SK-N-SH treated with all-trans-retinoic acid at 6 μM for 48 hours (cell line): Measurements from ENCODE around the gene ELFN1.

Experiments
- ATAC-seq: fragments of 200-7000 bp; cut with Tn5 transposase; 3 replicates; pipeline ENCODE4 v1.9.1; 2020; ENCODE audit warnings: mild to moderate bottlenecking, moderate library complexity
- ARNTL ChIP-seq: fragments of 450-650 bp; formaldehyde crosslinking; IDR thresholded peaks from 2 replicates; pipeline ENCODE4 v1.5.0; 2020; ENCODE audit warnings: low read depth, mild to moderate bottlenecking, moderate library complexity, borderline replicate concordance
- BACH2 ChIP-seq: fragments of 250-450 bp; sonication (Bioruptor Pico); IDR thresholded peaks from 2 replicates; pipeline ENCODE4 v1.9.0; 2021; ENCODE audit warnings: mild to moderate bottlenecking, borderline replicate concordance
- CSDC2 ChIP-seq: fragments of 250-450 bp; sonication (Bioruptor Pico); IDR thresholded peaks from 2 replicates; pipeline ENCODE4 v1.5.0; 2020; ENCODE audit warnings: mild to moderate bottlenecking, moderate library complexity
- GLIS3 ChIP-seq: fragments of 250-450 bp; sonication (Bioruptor Pico); IDR thresholded peaks from 2 replicates; pipeline ENCODE4 v1.5.0; 2020; ENCODE audit warnings: mild to moderate bottlenecking, moderate library complexity
- OSR1 ChIP-seq: fragments of 250-450 bp; sonication (Bioruptor Pico); IDR thresholded peaks from 2 replicates; pipeline ENCODE4 v1.8.0; 2022; ENCODE audit warnings: moderate library complexity, mild to moderate bottlenecking, inconsistent platforms
- PPARA ChIP-seq: fragments of 250-450 bp; sonication (Bioruptor Pico); IDR thresholded peaks from 2 replicates; pipeline ENCODE4 v1.5.0; 2020; ENCODE audit warnings: mild to moderate bottlenecking, borderline replicate concordance
- SNAI2 ChIP-seq: fragments of 250-450 bp; sonication (Bioruptor Pico); IDR thresholded peaks from 2 replicates; pipeline ENCODE4 v1.5.0; 2020; ENCODE audit warnings: mild to moderate bottlenecking, moderate library complexity
- TCF4 ChIP-seq: fragments of 250-450 bp; sonication (Bioruptor Pico); IDR thresholded peaks from 2 replicates; pipeline ENCODE4 v1.8.0; 2021; ENCODE audit warnings: mild to moderate bottlenecking, moderate library complexity, borderline replicate concordance
- TOX ChIP-seq: fragments of 250-450 bp; sonication (Bioruptor Pico); IDR thresholded peaks from 2 replicates; pipeline ENCODE4 v1.8.0; 2021; ENCODE audit warnings: mild to moderate bottlenecking, moderate library complexity, borderline replicate concordance
- ZC3H10 ChIP-seq: fragments of 250-450 bp; sonication (Bioruptor Pico); IDR thresholded peaks from 2 replicates; pipeline ENCODE4 v1.5.1; 2021; ENCODE audit warnings: mild to moderate bottlenecking, moderate library complexity
- ZFP30 ChIP-seq: fragments of 450-650 bp; formaldehyde crosslinking; IDR thresholded peaks from 2 replicates; pipeline ENCODE4 v1.5.0; 2022; ENCODE audit warnings: mild to moderate bottlenecking, moderate library complexity
- ZNF565 ChIP-seq: fragments of 450-650 bp; formaldehyde crosslinking; conservative IDR thresholded peaks from 2 replicates; pipeline ENCODE4 v1.5.0; 2020; ENCODE audit warnings: low read depth, mild to moderate bottlenecking, moderate library complexity
- ZNF70 ChIP-seq: fragments of 450-650 bp; formaldehyde crosslinking; IDR thresholded peaks from 2 replicates; pipeline ENCODE4 v1.5.0; 2020; ENCODE audit warnings: mild to moderate bottlenecking, moderate library complexity
- ZNF8 ChIP-seq: fragments of 450-650 bp; formaldehyde crosslinking; IDR thresholded peaks from 2 replicates; pipeline ENCODE4 v1.5.0; 2020; ENCODE audit warnings: mild to moderate bottlenecking, moderate library complexity
- TF ChIP-seq, protein P1 (sequence below): fragments of 250-450 bp; sonication (Bioruptor Pico); IDR thresholded peaks from 2 replicates; pipeline ENCODE4 v1.8.0; 2020; ENCODE audit warnings: mild to moderate bottlenecking, moderate library complexity, borderline replicate concordance
- TF ChIP-seq, protein P2 (sequence below): fragments of 250-450 bp; sonication (Bioruptor Pico); IDR thresholded peaks from 2 replicates; pipeline ENCODE4 v1.5.0; 2020; ENCODE audit warnings: mild to moderate bottlenecking, moderate library complexity

The ELFN1 gene

GRCh38 chr7:1691601-1692514, 21.8 kb downstream of the ELFN1 start:
- TF ChIP-seq SNAI2, result no peak
- TF ChIP-seq, protein P1, sequence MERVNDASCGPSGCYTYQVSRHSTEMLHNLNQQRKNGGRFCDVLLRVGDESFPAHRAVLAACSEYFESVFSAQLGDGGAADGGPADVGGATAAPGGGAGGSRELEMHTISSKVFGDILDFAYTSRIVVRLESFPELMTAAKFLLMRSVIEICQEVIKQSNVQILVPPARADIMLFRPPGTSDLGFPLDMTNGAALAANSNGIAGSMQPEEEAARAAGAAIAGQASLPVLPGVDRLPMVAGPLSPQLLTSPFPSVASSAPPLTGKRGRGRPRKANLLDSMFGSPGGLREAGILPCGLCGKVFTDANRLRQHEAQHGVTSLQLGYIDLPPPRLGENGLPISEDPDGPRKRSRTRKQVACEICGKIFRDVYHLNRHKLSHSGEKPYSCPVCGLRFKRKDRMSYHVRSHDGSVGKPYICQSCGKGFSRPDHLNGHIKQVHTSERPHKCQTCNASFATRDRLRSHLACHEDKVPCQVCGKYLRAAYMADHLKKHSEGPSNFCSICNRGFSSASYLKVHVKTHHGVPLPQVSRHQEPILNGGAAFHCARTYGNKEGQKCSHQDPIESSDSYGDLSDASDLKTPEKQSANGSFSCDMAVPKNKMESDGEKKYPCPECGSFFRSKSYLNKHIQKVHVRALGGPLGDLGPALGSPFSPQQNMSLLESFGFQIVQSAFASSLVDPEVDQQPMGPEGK (CRISPR knock-in tag), result no peak
- TF ChIP-seq, protein P2, sequence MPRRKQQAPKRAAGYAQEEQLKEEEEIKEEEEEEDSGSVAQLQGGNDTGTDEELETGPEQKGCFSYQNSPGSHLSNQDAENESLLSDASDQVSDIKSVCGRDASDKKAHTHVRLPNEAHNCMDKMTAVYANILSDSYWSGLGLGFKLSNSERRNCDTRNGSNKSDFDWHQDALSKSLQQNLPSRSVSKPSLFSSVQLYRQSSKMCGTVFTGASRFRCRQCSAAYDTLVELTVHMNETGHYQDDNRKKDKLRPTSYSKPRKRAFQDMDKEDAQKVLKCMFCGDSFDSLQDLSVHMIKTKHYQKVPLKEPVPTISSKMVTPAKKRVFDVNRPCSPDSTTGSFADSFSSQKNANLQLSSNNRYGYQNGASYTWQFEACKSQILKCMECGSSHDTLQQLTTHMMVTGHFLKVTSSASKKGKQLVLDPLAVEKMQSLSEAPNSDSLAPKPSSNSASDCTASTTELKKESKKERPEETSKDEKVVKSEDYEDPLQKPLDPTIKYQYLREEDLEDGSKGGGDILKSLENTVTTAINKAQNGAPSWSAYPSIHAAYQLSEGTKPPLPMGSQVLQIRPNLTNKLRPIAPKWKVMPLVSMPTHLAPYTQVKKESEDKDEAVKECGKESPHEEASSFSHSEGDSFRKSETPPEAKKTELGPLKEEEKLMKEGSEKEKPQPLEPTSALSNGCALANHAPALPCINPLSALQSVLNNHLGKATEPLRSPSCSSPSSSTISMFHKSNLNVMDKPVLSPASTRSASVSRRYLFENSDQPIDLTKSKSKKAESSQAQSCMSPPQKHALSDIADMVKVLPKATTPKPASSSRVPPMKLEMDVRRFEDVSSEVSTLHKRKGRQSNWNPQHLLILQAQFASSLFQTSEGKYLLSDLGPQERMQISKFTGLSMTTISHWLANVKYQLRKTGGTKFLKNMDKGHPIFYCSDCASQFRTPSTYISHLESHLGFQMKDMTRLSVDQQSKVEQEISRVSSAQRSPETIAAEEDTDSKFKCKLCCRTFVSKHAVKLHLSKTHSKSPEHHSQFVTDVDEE (CRISPR knock-in tag), result no peak
- ATAC-seq, result no peak

DNA sequence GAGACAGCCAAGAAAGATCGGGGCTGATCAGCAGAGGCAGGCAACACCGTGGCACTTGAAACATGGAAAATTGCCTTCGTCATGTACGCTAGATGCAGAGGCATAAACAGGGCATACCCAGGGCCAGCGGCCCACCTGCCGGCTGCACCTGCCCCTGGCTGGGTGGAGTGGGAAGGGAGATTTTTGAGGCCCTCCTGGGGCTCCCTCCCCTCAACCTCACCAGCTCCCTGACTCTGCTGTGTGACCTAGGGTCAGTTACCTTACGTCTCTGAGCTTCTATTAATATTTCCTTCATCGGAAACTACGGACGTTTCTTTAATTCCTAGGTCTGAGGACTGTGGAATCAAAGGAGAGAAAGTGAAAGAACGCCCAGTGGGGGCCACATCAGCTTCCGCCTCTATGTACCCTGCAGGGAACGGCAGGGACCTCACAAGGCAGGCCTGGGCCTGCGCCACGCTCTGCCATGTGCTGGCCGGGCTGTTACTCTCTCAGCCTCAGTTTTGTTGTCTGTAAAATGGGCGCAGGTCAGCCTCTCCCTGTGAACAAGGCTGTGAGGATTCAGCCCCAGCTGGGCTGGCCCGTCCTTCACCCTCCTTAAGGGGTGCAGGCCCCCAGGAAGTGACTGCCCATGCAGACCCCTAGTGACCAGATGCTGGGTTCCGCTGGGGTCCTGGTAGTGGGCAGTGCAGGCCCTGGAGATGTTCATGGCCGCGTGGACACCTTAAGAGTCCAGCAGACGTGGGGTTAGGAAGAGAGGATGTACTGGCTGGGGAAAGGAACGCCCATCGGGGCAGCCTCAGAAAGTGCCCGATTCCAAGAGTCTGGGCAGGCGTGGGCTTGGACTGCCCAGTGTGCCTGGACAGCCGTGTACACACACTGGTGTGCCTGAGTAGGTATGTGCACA, 22.7 kb downstream of the ELFN1 start:
- TF ChIP-seq ARNTL (CRISPR knock-in tag) (no peak), ZNF70 (no peak), ZFP30 (CRISPR knock-in tag) (no peak), ZNF8 (CRISPR knock-in tag) (no peak), TCF4 (no peak)
- no peak for ATAC-seq

DNA sequence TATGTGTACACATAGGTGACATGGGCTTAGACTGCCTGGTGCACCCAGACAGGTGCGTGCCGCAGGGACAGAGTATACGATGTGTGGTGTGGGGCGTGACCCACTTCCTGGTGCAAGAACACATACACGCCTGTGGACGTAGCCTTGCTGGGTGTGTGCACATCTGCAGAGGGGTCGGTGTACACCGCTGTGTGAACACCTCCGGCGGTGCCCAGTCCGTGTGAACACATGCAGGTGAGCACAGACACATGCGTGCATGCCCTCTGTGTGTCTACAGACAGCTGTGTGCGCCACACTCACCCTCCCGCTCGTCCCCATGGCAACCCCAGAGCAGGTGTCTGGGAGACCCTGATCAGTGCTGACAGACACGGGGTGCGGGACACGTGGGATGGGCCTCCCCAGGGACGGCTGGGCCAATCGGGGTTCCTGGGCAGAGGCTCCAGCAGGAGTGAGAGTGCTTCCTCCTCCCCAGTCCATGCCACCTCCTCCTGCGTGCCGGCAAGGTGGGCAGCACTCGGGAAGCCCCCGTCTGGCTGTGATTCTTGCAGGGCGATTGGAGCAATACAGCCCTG, 23.4 kb downstream of the ELFN1 start:
- TF ChIP-seq CSDC2 (CRISPR knock-in tag) (no peak), GLIS3 (CRISPR knock-in tag) (no peak), ZFP30 (CRISPR knock-in tag) (no peak), TCF4 (no peak), SNAI2 (no peak), PPARA (CRISPR knock-in tag) (no peak), TOX (CRISPR knock-in tag) (no peak), BACH2 (no peak), ZNF565 (CRISPR knock-in tag) (no peak), ZC3H10 (CRISPR knock-in tag) (no peak), OSR1 (CRISPR knock-in tag) (no peak)
- TF ChIP-seq, protein P2 (CRISPR knock-in tag), result no peak
- TF ChIP-seq, protein P1 (CRISPR knock-in tag), result no peak
- no peak for ATAC-seq
